GM12865 (cell line): Measurements from ENCODE around the gene CEP295NL.

Experiments
- DNase-seq: peaks from one replicate; pipeline ENCODE4 v3.0.0; 2010; ENCODE audit warnings: low read depth
- H3K4me3 ChIP-seq: 2 replicates; pipeline ENCODE4 v1.5.1; 2011; ENCODE audit warnings: mild to moderate bottlenecking, low read depth, low read length, control low read depth
- TF ChIP-seq, protein P1 (sequence below): IDR thresholded peaks from 2 replicates; pipeline ENCODE4 v1.5.1; 2011; ENCODE audit warnings: low read length, control low read depth, low read depth, inconsistent platforms; ENCODE audit not compliant: insufficient read depth; ENCODE audit errors: missing control alignments

The CEP295NL gene

DNA sequence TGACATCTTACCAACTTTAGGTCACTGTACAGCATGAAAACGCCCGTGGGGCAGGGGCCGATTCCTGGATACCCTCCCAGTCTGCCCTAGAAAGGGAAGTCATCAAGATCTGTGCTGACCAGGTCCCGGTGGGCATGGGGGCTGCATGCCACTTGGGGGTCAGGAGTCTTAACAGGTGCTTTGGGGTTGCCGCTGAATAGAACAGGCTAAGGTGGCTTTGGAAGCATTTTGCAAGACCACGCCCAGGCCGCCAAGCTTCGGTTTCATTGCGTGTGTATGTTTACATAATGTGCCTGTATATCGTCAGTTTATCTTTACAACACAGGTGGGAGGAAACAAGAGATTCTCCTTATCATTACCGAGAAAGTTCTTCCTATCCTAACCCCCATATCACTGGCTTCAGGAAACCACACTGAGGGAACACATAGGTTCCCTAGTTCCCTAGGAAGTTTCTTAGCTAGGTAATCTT, 49.0 kb downstream of the CEP295NL start:
- no peak for DNase-seq
- no peak overlapping the region for H3K4me3 ChIP-seq
- TF ChIP-seq, protein P1, sequence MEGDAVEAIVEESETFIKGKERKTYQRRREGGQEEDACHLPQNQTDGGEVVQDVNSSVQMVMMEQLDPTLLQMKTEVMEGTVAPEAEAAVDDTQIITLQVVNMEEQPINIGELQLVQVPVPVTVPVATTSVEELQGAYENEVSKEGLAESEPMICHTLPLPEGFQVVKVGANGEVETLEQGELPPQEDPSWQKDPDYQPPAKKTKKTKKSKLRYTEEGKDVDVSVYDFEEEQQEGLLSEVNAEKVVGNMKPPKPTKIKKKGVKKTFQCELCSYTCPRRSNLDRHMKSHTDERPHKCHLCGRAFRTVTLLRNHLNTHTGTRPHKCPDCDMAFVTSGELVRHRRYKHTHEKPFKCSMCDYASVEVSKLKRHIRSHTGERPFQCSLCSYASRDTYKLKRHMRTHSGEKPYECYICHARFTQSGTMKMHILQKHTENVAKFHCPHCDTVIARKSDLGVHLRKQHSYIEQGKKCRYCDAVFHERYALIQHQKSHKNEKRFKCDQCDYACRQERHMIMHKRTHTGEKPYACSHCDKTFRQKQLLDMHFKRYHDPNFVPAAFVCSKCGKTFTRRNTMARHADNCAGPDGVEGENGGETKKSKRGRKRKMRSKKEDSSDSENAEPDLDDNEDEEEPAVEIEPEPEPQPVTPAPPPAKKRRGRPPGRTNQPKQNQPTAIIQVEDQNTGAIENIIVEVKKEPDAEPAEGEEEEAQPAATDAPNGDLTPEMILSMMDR, result no peak

DNA sequence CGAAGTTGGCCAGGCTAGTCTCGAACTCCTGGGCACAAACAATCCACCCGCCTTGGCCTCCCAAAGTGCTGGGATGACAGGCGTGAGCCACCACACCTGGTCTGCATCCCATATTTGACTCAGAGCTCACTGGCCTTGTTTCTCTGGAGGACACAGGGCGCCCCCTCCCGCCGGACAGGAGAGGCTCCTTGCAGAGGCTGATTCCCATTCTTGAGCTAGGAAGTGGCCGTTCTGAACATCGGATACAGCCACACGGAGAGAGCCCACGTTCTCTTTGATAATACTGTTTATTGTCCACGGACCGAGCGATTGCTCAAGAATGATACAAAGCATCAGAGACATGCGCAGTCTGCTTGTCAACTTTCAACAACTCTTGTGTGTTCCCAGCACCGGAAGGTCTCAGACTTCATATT, 50.3 kb downstream of the CEP295NL start:
- H3K4me3 ChIP-seq, result no peak overlapping the region
- TF ChIP-seq, protein P1, result peak; percentile 26
- DNase-seq, result peak; percentile 43

DNA sequence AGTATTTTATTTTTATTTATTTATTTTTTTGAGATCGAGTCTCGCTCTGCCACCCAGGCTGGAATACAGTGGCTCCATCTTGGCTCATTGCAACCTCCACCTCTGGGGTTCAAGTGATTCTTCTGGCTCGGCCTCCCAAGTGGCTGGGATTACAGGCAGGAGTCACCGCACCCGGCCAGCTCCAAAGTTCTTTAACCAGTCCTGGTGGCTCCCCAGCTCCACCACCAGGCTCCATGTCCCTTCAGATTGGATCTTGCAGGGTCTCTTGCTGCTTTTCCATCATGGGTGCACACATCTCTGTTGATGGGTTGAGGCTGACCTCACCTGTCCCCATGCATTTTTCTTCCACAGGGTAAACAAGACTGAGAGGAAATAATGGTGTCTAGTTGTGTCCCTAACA, 54.0 kb downstream of the CEP295NL start:
- H3K4me3 ChIP-seq, result no peak overlapping the region
- DNase-seq, result no peak
- TF ChIP-seq, protein P1, result no peak

DNA sequence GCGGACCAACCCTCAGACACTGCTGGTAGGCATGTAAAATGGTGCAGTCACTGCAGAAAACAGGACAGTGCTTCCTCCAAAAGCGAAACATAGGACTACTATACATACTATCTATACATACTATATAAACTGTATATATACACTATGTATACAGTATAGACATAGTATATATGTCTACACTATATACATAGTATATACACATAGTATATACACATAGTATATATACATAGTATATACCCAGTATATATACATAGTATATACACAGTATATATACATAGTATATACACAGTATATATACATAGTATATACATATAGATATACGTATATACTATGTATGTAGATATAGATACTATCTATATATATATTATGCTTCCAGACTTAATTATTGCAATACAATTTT, 55.9 kb downstream of the CEP295NL start:
- no peak for DNase-seq
- no peak overlapping the region for H3K4me3 ChIP-seq
- TF ChIP-seq, protein P1, result no peak

GRCh38 chr17:78844301-78845005, 58.5 kb downstream of the CEP295NL start:
- TF ChIP-seq, protein P1, result no peak
- H3K4me3 ChIP-seq, result no peak overlapping the region
- peak; percentile 23 for DNase-seq

GRCh38 chr17:78842881-78843565, 60.0 kb downstream of the CEP295NL start:
- TF ChIP-seq, protein P1, result peak; percentile 85
- peak; percentile 81 for DNase-seq
- no peak overlapping the region for H3K4me3 ChIP-seq
